IgD-negative memory B cell (primary cell): ENCODE measurements around the gene RIMBP2. TPM values are rescaled to one million over a fixed set of nuclear protein-coding genes. Genes with fewer than 3 reads are reported as not detected.
"Not testable (repeated sequence)": the region's sequence is repeated elsewhere in the genome, so short reads cannot be mapped to it uniquely, and the experiment has no call there.

Experiments used
- H3K27ac Mint-ChIP-seq, 3 donors: one replicate each; pipeline ENCODE4 v1.8.0; 2020 to 2022; ENCODE audit warnings: mild to moderate bottlenecking in 3 of 3, mixed read lengths in 3 of 3, moderate library complexity in 1 of 3
- H3K27me3 Mint-ChIP-seq: one replicate; pipeline ENCODE4 v1.8.0; 2021; ENCODE audit warnings: mixed read lengths
- H3K36me3 Mint-ChIP-seq: one replicate; pipeline ENCODE4 v1.8.0; 2020; ENCODE audit warnings: mild to moderate bottlenecking, mixed read lengths
- H3K4me1 Mint-ChIP-seq, 3 donors: one replicate each; pipeline ENCODE4 v1.8.0; 2020 to 2022; ENCODE audit warnings: mixed read lengths in 3 of 3, mild to moderate bottlenecking in 1 of 3
- H3K4me3 Mint-ChIP-seq, 4 donors: one replicate each; pipeline ENCODE4 v1.8.0; 2020 to 2022; ENCODE audit warnings: mild to moderate bottlenecking in 4 of 4, mixed read lengths in 4 of 4, moderate library complexity in 3 of 4
- H3K9me3 Mint-ChIP-seq, 3 donors: one replicate each; pipeline ENCODE4 v1.8.0; 2020 to 2021; ENCODE audit warnings: mixed read lengths in 3 of 3, mild to moderate bottlenecking in 1 of 3
- polyA plus RNA-seq: library from polyadenylated mRNA; unstranded; fragments of 300-500 nt; fragmentation: Illumina TruSeq; gene quantifications from one replicate; pipeline ENCODE4 v1.2.3, GENCODE V29; 2021

Gene RIMBP2
- polyA plus RNA-seq, 1 donor from 2014 or later, result not detected

- H3K27ac Mint-ChIP-seq, result no peak overlapping the region
- no peak overlapping the region for H3K4me3 Mint-ChIP-seq
- peaks cover 2 to 7% (median 4%) of the 10 kb centered on the region in 3 donors for H3K9me3 Mint-ChIP-seq
- H3K27me3 Mint-ChIP-seq, result peaks cover 6% of the 10 kb centered on the region
- H3K36me3 Mint-ChIP-seq, result peaks cover under 1% of the 10 kb centered on the region
- H3K4me1 Mint-ChIP-seq, result no peaks in the 10 kb centered on the region
Observed at GRCh38 chr12:130705178-130705822, 10.8 kb downstream of the RIMBP2 start.

- no peak overlapping the region for H3K4me3 Mint-ChIP-seq
- peaks cover 6% of the 10 kb centered on the region for H3K27me3 Mint-ChIP-seq
- peaks cover 2 to 12% (median 4%) of the 10 kb centered on the region in 3 donors for H3K9me3 Mint-ChIP-seq
- no peaks in the 10 kb centered on the region for H3K4me1 Mint-ChIP-seq
- H3K27ac Mint-ChIP-seq, result no peak overlapping the region
- peaks cover 3% of the 10 kb centered on the region for H3K36me3 Mint-ChIP-seq
Observed at GRCh38 chr12:130704606-130705005, 11.5 kb downstream of the RIMBP2 start.

GRCh38 chr12:130703733-130704375, 12.2 kb downstream of the RIMBP2 start:
- no peak overlapping the region for H3K27ac Mint-ChIP-seq
- H3K4me3 Mint-ChIP-seq, result no peak overlapping the region
- no peaks in the 10 kb centered on the region for H3K4me1 Mint-ChIP-seq
- H3K27me3 Mint-ChIP-seq, result peaks cover 6% of the 10 kb centered on the region
- H3K9me3 Mint-ChIP-seq, result peaks cover 2 to 11% (median 4%) of the 10 kb centered on the region in 3 donors
- H3K36me3 Mint-ChIP-seq, result peaks cover 3% of the 10 kb centered on the region

- Mint-ChIP-seq H3K4me3 (no peak overlapping the region), H3K36me3 (peaks cover 3% of the 10 kb centered on the region), H3K9me3 (peaks cover 2 to 10% (median 3%) of the 10 kb centered on the region in 3 donors), H3K27ac (no peak overlapping the region), H3K4me1 (no peaks in the 10 kb centered on the region), H3K27me3 (peaks cover 5% of the 10 kb centered on the region)
Observed at GRCh38 chr12:130702966-130703732, 12.9 kb downstream of the RIMBP2 start.

GRCh38 chr12:130701402-130701744, 14.7 kb downstream of the RIMBP2 start:
- no peak overlapping the region for H3K4me3 Mint-ChIP-seq
- no peak overlapping the region for H3K27ac Mint-ChIP-seq
- peaks cover 3% of the 10 kb centered on the region for H3K36me3 Mint-ChIP-seq
- peaks cover 3% of the 10 kb centered on the region for H3K27me3 Mint-ChIP-seq
- no peaks in the 10 kb centered on the region for H3K4me1 Mint-ChIP-seq
- peaks cover 0 to 5% (median 0%) of the 10 kb centered on the region in 3 donors for H3K9me3 Mint-ChIP-seq

- Mint-ChIP-seq H3K9me3 (peaks cover 0 to 5% (median 0%) of the 10 kb centered on the region in 3 donors), H3K27me3 (peaks cover under 1% of the 10 kb centered on the region), H3K4me3 (no peak overlapping the region), H3K36me3 (peaks cover 3% of the 10 kb centered on the region), H3K27ac (peak overlapping the region in 1 of 3 donors; percentile 63), H3K4me1 (no peaks in the 10 kb centered on the region)
Observed at GRCh38 chr12:130700492-130701401, 15.4 kb downstream of the RIMBP2 start.

- Mint-ChIP-seq H3K36me3 (peaks cover 3% of the 10 kb centered on the region), H3K4me1 (no peaks in the 10 kb centered on the region), H3K27me3 (peaks cover 3% of the 10 kb centered on the region), H3K27ac (no peak overlapping the region), H3K4me3 (no peak overlapping the region), H3K9me3 (peaks cover 0 to 8% (median 0%) of the 10 kb centered on the region in 3 donors)
Observed at GRCh38 chr12:130698106-130698505, 18.0 kb downstream of the RIMBP2 start.

GRCh38 chr12:130696379-130697100, 19.6 kb downstream of the RIMBP2 start:
- peaks cover 3% of the 10 kb centered on the region for H3K27me3 Mint-ChIP-seq
- no peaks in the 10 kb centered on the region for H3K4me1 Mint-ChIP-seq
- H3K36me3 Mint-ChIP-seq, result peaks cover 3% of the 10 kb centered on the region
- H3K27ac Mint-ChIP-seq, result no peak overlapping the region
- H3K4me3 Mint-ChIP-seq, result no peak overlapping the region
- peaks cover 0 to 11% (median 0%) of the 10 kb centered on the region in 3 donors for H3K9me3 Mint-ChIP-seq

- Mint-ChIP-seq H3K27ac (no peak overlapping the region), H3K36me3 (no peaks in the 10 kb centered on the region), H3K4me1 (no peaks in the 10 kb centered on the region), H3K27me3 (peaks cover 3% of the 10 kb centered on the region), H3K4me3 (no peak overlapping the region), H3K9me3 (peaks cover 0 to 8% (median 0%) of the 10 kb centered on the region in 3 donors)
Observed at GRCh38 chr12:130695061-130695460, 21.0 kb downstream of the RIMBP2 start.

- H3K36me3 Mint-ChIP-seq, result no peaks in the 10 kb centered on the region
- no peak overlapping the region for H3K4me3 Mint-ChIP-seq
- H3K27ac Mint-ChIP-seq, result no peak overlapping the region
- H3K9me3 Mint-ChIP-seq, result peaks cover 0 to 6% (median 0%) of the 10 kb centered on the region in 3 donors
- no peaks in the 10 kb centered on the region for H3K4me1 Mint-ChIP-seq
- H3K27me3 Mint-ChIP-seq, result peaks cover 6% of the 10 kb centered on the region
Observed at GRCh38 chr12:130689408-130690405, 26.4 kb downstream of the RIMBP2 start.

GRCh38 chr12:130688999-130689398, 27.1 kb downstream of the RIMBP2 start:
- not testable (repeated sequence) for H3K4me1 Mint-ChIP-seq, H3K27me3 Mint-ChIP-seq, H3K9me3 Mint-ChIP-seq, H3K4me3 Mint-ChIP-seq, H3K27ac Mint-ChIP-seq, H3K36me3 Mint-ChIP-seq

- Mint-ChIP-seq H3K4me3 (no peak overlapping the region), H3K9me3 (peaks cover 0 to 3% (median 0%) of the 10 kb centered on the region in 3 donors), H3K27ac (no peak overlapping the region)
Observed at GRCh38 chr12:130687796-130688778, 28.0 kb downstream of the RIMBP2 start.

More at GRCh38 chr12:130687796-130688778, 28.0 kb downstream of the RIMBP2 start:
- no peaks in the 10 kb centered on the region for H3K4me1 Mint-ChIP-seq
- H3K27me3 Mint-ChIP-seq, result peaks cover 5% of the 10 kb centered on the region
- H3K36me3 Mint-ChIP-seq, result no peaks in the 10 kb centered on the region
